Fibroblast of pulmonary artery (primary cell): ENCODE measurements around the gene EPN2.
A peak's percentile ranks its signal among the peaks of the same experiment; 100 is the strongest.

Experiments used
- DNase-seq: peaks from one replicate; pipeline ENCODE4 v3.0.0-alpha.2; 2010; ENCODE audit warnings: low read depth
- H3K4me3 ChIP-seq: replicated peaks from 2 replicates; pipeline ENCODE4 v1.5.1; 2011; ENCODE audit warnings: low read depth, mild to moderate bottlenecking, control low read depth, low read length, moderate library complexity
- TF ChIP-seq, protein P1 (sequence below): IDR thresholded peaks from 2 replicates; pipeline ENCODE4 v1.5.1; 2011; ENCODE audit warnings: mild to moderate bottlenecking, control low read depth, low read length, inconsistent platforms; ENCODE audit errors: missing control alignments

EPN2 gene

DNA sequence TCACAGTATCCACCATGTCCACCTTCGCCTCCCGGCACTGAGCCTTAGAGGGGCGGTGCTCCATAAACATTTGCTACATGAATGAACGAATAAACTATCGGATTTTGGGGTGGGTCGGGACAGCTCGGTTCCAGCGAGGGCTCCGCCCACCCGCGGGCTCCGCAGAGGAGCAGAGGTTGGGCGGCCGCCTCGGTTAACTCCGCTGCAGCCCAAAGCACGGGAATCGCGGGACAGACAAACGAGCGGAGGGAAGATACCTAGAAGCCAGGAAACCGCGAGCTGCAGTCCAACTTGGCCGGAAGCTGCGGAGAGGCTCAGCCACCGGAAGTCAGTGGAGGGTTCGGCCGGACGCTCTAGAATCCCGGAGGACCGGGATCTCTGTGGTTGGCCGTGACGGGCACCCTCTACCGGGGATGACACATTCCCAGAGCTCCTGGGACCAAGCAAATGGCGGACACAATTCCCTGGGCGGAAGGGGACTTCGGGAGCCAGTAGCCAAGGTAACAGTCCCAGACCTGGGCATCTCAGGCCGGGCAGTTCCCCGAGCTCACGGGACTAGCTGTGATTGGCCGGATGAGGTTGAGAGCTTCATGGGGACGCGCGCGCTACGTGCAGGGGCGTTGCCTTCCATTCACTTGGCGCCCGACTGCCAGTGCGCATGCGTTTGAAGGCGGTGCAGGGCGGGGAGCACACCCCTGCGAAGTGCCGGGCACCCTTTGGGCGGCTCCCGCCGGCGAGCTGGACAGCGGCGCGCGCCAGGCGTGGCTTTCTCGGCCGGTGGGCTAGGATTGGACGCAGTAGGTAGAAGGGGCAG is 140.6 kb downstream of the EPN2 start:
- TF ChIP-seq, protein P1, sequence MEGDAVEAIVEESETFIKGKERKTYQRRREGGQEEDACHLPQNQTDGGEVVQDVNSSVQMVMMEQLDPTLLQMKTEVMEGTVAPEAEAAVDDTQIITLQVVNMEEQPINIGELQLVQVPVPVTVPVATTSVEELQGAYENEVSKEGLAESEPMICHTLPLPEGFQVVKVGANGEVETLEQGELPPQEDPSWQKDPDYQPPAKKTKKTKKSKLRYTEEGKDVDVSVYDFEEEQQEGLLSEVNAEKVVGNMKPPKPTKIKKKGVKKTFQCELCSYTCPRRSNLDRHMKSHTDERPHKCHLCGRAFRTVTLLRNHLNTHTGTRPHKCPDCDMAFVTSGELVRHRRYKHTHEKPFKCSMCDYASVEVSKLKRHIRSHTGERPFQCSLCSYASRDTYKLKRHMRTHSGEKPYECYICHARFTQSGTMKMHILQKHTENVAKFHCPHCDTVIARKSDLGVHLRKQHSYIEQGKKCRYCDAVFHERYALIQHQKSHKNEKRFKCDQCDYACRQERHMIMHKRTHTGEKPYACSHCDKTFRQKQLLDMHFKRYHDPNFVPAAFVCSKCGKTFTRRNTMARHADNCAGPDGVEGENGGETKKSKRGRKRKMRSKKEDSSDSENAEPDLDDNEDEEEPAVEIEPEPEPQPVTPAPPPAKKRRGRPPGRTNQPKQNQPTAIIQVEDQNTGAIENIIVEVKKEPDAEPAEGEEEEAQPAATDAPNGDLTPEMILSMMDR, result no peak

GRCh38 chr17:19378416-19379360 is 141.5 kb downstream of the EPN2 start, which contains the start of gene MAPK7:
MAPK7 (plus strand) TSS chr17:19378498; CDS start chr17:19378901, 403 bp downstream.
- H3K4me3 ChIP-seq, result peak within 1 kb of the TSS; percentile 74
- TF ChIP-seq, protein P1, result no peak
- DNase-seq, result no peak

More for the DNA sequence above, 140.6 kb downstream of the EPN2 start:
- DNase-seq, result peak; percentile 99
- H3K4me3 ChIP-seq, result peak overlapping the region; percentile 74

DNA sequence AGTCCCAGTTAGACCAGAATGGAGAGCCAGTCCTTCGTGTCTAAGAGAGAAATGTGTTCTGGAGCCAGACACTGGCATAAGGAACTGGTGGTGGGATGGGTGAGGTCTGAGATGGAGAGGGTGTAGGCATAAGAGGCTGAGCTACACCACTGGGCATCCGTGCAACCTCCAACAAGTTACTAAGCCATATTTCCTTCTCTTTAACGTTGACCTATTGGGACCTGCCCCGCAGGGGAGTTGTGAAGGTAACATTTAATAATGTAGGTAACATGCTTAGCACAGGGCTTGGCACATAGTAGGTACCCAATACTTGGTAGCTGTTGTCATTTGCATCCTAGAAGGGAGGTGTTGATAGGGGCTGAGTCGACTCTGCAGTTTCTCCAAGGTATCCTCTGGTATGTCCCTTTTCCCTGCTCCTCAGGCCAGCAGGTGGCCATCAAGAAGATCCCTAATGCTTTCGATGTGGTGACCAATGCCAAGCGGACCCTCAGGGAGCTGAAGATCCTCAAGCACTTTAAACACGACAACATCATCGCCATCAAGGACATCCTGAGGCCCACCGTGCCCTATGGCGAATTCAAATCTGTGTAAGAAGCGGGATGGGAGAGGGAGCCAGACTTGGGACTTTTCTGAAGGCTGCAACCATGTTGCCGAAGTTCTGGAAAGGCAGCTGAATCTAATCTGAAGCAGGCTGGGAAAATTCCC is 142.3 kb downstream of the EPN2 start:
- DNase-seq, result no peak
- H3K4me3 ChIP-seq, result peak overlapping the region; percentile 74
- TF ChIP-seq, protein P1, result no peak

- TF ChIP-seq, protein P1, result no peak
- DNase-seq, result no peak
- H3K4me3 ChIP-seq, result no peak overlapping the region
These were observed 143.5 kb downstream of the EPN2 start for GRCh38 chr17:19380481-19381301.

- TF ChIP-seq, protein P1, result no peak
- H3K4me3 ChIP-seq, result no peak overlapping the region
- no peak for DNase-seq
These were observed 144.2 kb downstream of the EPN2 start for GRCh38 chr17:19381361-19381740.

DNA sequence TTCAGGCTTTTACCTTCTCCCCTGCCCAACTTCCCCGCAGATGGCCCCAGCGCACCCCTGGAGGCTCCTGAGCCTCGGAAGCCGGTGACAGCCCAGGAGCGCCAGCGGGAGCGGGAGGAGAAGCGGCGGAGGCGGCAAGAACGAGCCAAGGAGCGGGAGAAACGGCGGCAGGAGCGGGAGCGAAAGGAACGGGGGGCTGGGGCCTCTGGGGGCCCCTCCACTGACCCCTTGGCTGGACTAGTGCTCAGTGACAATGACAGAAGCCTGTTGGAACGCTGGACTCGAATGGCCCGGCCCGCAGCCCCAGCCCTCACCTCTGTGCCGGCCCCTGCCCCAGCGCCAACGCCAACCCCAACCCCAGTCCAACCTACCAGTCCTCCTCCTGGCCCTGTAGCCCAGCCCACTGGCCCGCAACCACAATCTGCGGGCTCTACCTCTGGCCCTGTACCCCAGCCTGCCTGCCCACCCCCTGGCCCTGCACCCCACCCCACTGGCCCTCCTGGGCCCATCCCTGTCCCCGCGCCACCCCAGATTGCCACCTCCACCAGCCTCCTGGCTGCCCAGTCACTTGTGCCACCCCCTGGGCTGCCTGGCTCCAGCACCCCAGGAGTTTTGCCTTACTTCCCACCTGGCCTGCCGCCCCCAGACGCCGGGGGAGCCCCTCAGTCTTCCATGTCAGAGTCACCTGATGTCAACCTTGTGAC is 144.7 kb downstream of the EPN2 start:
- no peak overlapping the region for H3K4me3 ChIP-seq
- TF ChIP-seq, protein P1, result no peak

More for the DNA sequence above, 144.7 kb downstream of the EPN2 start:
- no peak for DNase-seq
